ENCODE data around the gene HELZ.

The HELZ gene

GRCh38 chr17:67040652-67041051, 204.3 kb downstream of the HELZ start:
- Histone ChIP-seq H2AFZ (ENCODE audit: low read length) (no peak overlapping the region), H3F3A (ENCODE audit: insufficient read depth, low read length) (no peaks in the 10 kb centered on the region), H3K27ac (ENCODE audit: low read depth, low read length, poor library complexity, severe bottlenecking) (no peak overlapping the region), H3K4me1 (ENCODE audit: insufficient read depth, low read length, severe bottlenecking) (no peaks in the 10 kb centered on the region), H3K4me3 (ENCODE audit: low read depth, low read length, poor library complexity, severe bottlenecking) (no peak overlapping the region), H3K27me3 (ENCODE audit: insufficient read depth, low read length) (peaks cover 4% of the 10 kb centered on the region), H3K9ac (ENCODE audit: low read length) (no peak overlapping the region), H3K9me3 (ENCODE audit: low read length) (no peaks in the 10 kb centered on the region), H3K36me3 (ENCODE audit: insufficient read depth, low read length) (no peaks in the 10 kb centered on the region; the same call in 1 of the 2 replicates), H3K79me2 (ENCODE audit: insufficient read depth, low read length) (no peaks in the 10 kb centered on the region), H3K9me2 (ENCODE audit: low read depth, low read length) (no peaks in the 10 kb centered on the region), H4K20me1 (ENCODE audit: insufficient read depth, low read length) (no peaks in the 10 kb centered on the region), H3K4me2 (ENCODE audit: low read length) (no peak overlapping the region)
- no peak for TF ChIP-seq EZH2 (IDR thresholded peaks at IDR 0.05; ENCODE audit: borderline replicate concordance, low read length)

GRCh38 chr17:67038861-67039365, 206.1 kb downstream of the HELZ start:
- Histone ChIP-seq H3K4me2 (ENCODE audit: low read length) (no peak overlapping the region), H3K9ac (ENCODE audit: low read length) (no peak overlapping the region), H3K27me3 (ENCODE audit: insufficient read depth, low read length) (peaks cover 4% of the 10 kb centered on the region), H3F3A (ENCODE audit: insufficient read depth, low read length) (no peaks in the 10 kb centered on the region), H3K79me2 (ENCODE audit: insufficient read depth, low read length) (no peaks in the 10 kb centered on the region), H3K27ac (ENCODE audit: low read depth, low read length, poor library complexity, severe bottlenecking) (no peak overlapping the region), H3K9me3 (ENCODE audit: low read length) (no peaks in the 10 kb centered on the region), H3K36me3 (ENCODE audit: insufficient read depth, low read length) (no peaks in the 10 kb centered on the region; the same call in 1 of the 2 replicates), H3K4me1 (ENCODE audit: insufficient read depth, low read length, severe bottlenecking) (no peaks in the 10 kb centered on the region), H3K4me3 (ENCODE audit: low read depth, low read length, poor library complexity, severe bottlenecking) (no peak overlapping the region), H3K9me2 (ENCODE audit: low read depth, low read length) (no peaks in the 10 kb centered on the region), H2AFZ (ENCODE audit: low read length) (no peak overlapping the region), H4K20me1 (ENCODE audit: insufficient read depth, low read length) (no peaks in the 10 kb centered on the region)
- TF ChIP-seq EZH2 (IDR thresholded peaks at IDR 0.05; ENCODE audit: borderline replicate concordance, low read length), result no peak
- no peak for TF ChIP-seq CTCF (IDR thresholded peaks at IDR 0.05; ENCODE audit: low read length)

- Histone ChIP-seq H3K27me3 (ENCODE audit: insufficient read depth, low read length) (peaks cover 8% of the 10 kb centered on the region; the same call in 1 of the 2 replicates), H3K9me2 (ENCODE audit: low read depth, low read length) (no peaks in the 10 kb centered on the region), H3K9me3 (ENCODE audit: low read length) (no peaks in the 10 kb centered on the region), H4K20me1 (ENCODE audit: insufficient read depth, low read length) (no peaks in the 10 kb centered on the region), H3K4me3 (ENCODE audit: low read depth, low read length, poor library complexity, severe bottlenecking) (no peak overlapping the region), H3K27ac (ENCODE audit: low read depth, low read length, poor library complexity, severe bottlenecking) (no peak overlapping the region), H3K36me3 (ENCODE audit: insufficient read depth, low read length) (no peaks in the 10 kb centered on the region), H3K4me1 (ENCODE audit: insufficient read depth, low read length, severe bottlenecking) (no peaks in the 10 kb centered on the region), H3K79me2 (ENCODE audit: insufficient read depth, low read length) (no peaks in the 10 kb centered on the region), H3K9ac (ENCODE audit: low read length) (no peak overlapping the region), H2AFZ (ENCODE audit: low read length) (no peak overlapping the region), H3K4me2 (ENCODE audit: low read length) (no peak overlapping the region), H3F3A (ENCODE audit: insufficient read depth, low read length) (no peaks in the 10 kb centered on the region)
- TF ChIP-seq CTCF (IDR thresholded peaks at IDR 0.05; ENCODE audit: low read length) (no peak), EZH2 (IDR thresholded peaks at IDR 0.05; ENCODE audit: borderline replicate concordance, low read length) (no peak)
Observed at GRCh38 chr17:67035131-67036083, 209.6 kb downstream of the HELZ start.

Measured in OCI-LY1 (cell line).